Neural cell (in vitro differentiated cells): ENCODE results near the gene ADCYAP1.

Experiments used
- CTCF ChIP-seq: fragments of 450-650 bp; IDR thresholded peaks from 2 replicates; pipeline ENCODE4 v1.5.1; 2014; ENCODE audit warnings: antibody characterized with exemption, mild to moderate bottlenecking, moderate library complexity; ENCODE audit not compliant: poor library complexity, severe bottlenecking
- EP300 ChIP-seq: fragments of 450-650 bp; conservative IDR thresholded peaks from 2 replicates; pipeline ENCODE4 v1.6.1; 2014; ENCODE audit warnings: antibody characterized with exemption, mild to moderate bottlenecking, moderate library complexity; ENCODE audit not compliant: poor library complexity, severe bottlenecking
- EZH2 ChIP-seq: fragments of 200-600, 300-800 bp; shearing (Covaris generic), sonication (generic); IDR thresholded peaks from 2 replicates; pipeline ENCODE4 v1.6.1; 2014; ENCODE audit warnings: antibody characterized with exemption, low read length, borderline replicate concordance, mild to moderate bottlenecking; ENCODE audit not compliant: insufficient read depth, poor library complexity, severe bottlenecking
- MXI1 ChIP-seq: fragments of 450-650 bp; conservative IDR thresholded peaks from 2 replicates; pipeline ENCODE4 v1.6.1; 2014; ENCODE audit warnings: antibody characterized with exemption, mild to moderate bottlenecking; ENCODE audit not compliant: poor library complexity, severe bottlenecking
- POLR2AphosphoS5 ChIP-seq: IDR thresholded peaks from 2 replicates; pipeline ENCODE4 v1.6.1; 2012
- RAD21 ChIP-seq: fragments of 450-650 bp; conservative IDR thresholded peaks from 2 replicates; pipeline ENCODE4 v1.6.1; 2014; ENCODE audit warnings: antibody characterized with exemption, mild to moderate bottlenecking, moderate library complexity
- REST ChIP-seq: IDR thresholded peaks from 2 replicates; pipeline ENCODE4 v1.6.1; 2012; ENCODE audit warnings: borderline replicate concordance
- SMC3 ChIP-seq: fragments of 450-650 bp; conservative IDR thresholded peaks from 2 replicates; pipeline ENCODE4 v1.6.1; 2014; ENCODE audit warnings: antibody characterized with exemption, mild to moderate bottlenecking, moderate library complexity; ENCODE audit not compliant: poor library complexity
- TAF1 ChIP-seq: IDR thresholded peaks from 2 replicates; pipeline ENCODE4 v1.6.1; 2012; ENCODE audit warnings: low read depth

- TF ChIP-seq EZH2 = no peak
- no peak for TF ChIP-seq CTCF
- TF ChIP-seq RAD21 = no peak
- no peak for TF ChIP-seq REST
- TF ChIP-seq MXI1 = no peak
- TF ChIP-seq POLR2AphosphoS5 = no peak
- TF ChIP-seq EP300 = no peak
- TF ChIP-seq TAF1 = no peak
- no peak for TF ChIP-seq SMC3
These were observed 17.0 kb upstream of the ADCYAP1 start for GRCh38 chr18:887716-888115.
